ENCODE measurements around the gene SEBOX.

SEBOX gene

GRCh38 chr17:28394337-28395116 lies 29.5 kb upstream of the SEBOX start:
- no peak for DNase-seq (ENCODE audit: low spot score)

GRCh38 chr17:28392491-28392890 lies 27.5 kb upstream of the SEBOX start:
- DNase-seq (ENCODE audit: low spot score): no peak

GRCh38 chr17:28391401-28391800 lies 26.4 kb upstream of the SEBOX start:
- DNase-seq (ENCODE audit: low spot score): no peak

- no peak for DNase-seq (ENCODE audit: low spot score)
These were observed 26.0 kb upstream of the SEBOX start for GRCh38 chr17:28390984-28391383.

GRCh38 chr17:28390563-28390962 lies 25.6 kb upstream of the SEBOX start:
- no peak for DNase-seq (ENCODE audit: low spot score)

GRCh38 chr17:28390141-28390540 lies 25.1 kb upstream of the SEBOX start:
- DNase-seq (ENCODE audit: low spot score): no peak

- DNase-seq (ENCODE audit: low spot score): no peak
These were observed 23.1 kb upstream of the SEBOX start for GRCh38 chr17:28388106-28388505.

GRCh38 chr17:28386391-28386790 lies 21.4 kb upstream of the SEBOX start:
- DNase-seq (ENCODE audit: low spot score): no peak

- no peak for DNase-seq (ENCODE audit: low spot score)
These were observed 20.4 kb upstream of the SEBOX start for GRCh38 chr17:28385406-28385805.

GRCh38 chr17:28385037-28385400 lies 20.0 kb upstream of the SEBOX start:
- no peak for DNase-seq (ENCODE audit: low spot score)

- DNase-seq (ENCODE audit: low spot score): no peak
These were observed 19.5 kb upstream of the SEBOX start for GRCh38 chr17:28384281-28385036.

GRCh38 chr17:28381141-28381825 lies 16.3 kb upstream of the SEBOX start:
- DNase-seq (ENCODE audit: low spot score): peak; percentile 46

- no peak for DNase-seq (ENCODE audit: low spot score)
These were observed 15.1 kb upstream of the SEBOX start for GRCh38 chr17:28379814-28380801.

- DNase-seq (ENCODE audit: low spot score): no peak
These were observed 7.9 kb upstream of the SEBOX start for GRCh38 chr17:28372945-28373274.

- DNase-seq (ENCODE audit: low spot score): peak; percentile 52
These were observed 7.4 kb upstream of the SEBOX start for GRCh38 chr17:28372203-28372944.

- DNase-seq (ENCODE audit: low spot score): peak; percentile 92
These were observed 6.5 kb upstream of the SEBOX start, which contains the start of gene SARM1 for GRCh38 chr17:28371245-28372202. Gene SARM1 (plus strand): TSS chr17:28371694. CDS start chr17:28372033, 339 bp downstream.

GRCh38 chr17:28370744-28371103 lies 5.7 kb upstream of the SEBOX start:
- DNase-seq (ENCODE audit: low spot score): no peak

- no peak for DNase-seq (ENCODE audit: low spot score)
These were observed 5.2 kb upstream of the SEBOX start, which contains the start of gene VTN for GRCh38 chr17:28370035-28370743. Gene VTN (minus strand): TSS chr17:28370307. CDS start chr17:28370203, 104 bp downstream.

- no peak for DNase-seq (ENCODE audit: low spot score)
These were observed 4.7 kb upstream of the SEBOX start for GRCh38 chr17:28369684-28370034.

Measured in Ammon's horn (tissue), 1 donor.